DMS53 (cell line): ENCODE data around the gene IFT81.

Source experiments
- DNase-seq: peaks from one replicate; lab custom pipeline; 2025; lab: John Stamatoyannopoulos, UW

Gene IFT81

DNA sequence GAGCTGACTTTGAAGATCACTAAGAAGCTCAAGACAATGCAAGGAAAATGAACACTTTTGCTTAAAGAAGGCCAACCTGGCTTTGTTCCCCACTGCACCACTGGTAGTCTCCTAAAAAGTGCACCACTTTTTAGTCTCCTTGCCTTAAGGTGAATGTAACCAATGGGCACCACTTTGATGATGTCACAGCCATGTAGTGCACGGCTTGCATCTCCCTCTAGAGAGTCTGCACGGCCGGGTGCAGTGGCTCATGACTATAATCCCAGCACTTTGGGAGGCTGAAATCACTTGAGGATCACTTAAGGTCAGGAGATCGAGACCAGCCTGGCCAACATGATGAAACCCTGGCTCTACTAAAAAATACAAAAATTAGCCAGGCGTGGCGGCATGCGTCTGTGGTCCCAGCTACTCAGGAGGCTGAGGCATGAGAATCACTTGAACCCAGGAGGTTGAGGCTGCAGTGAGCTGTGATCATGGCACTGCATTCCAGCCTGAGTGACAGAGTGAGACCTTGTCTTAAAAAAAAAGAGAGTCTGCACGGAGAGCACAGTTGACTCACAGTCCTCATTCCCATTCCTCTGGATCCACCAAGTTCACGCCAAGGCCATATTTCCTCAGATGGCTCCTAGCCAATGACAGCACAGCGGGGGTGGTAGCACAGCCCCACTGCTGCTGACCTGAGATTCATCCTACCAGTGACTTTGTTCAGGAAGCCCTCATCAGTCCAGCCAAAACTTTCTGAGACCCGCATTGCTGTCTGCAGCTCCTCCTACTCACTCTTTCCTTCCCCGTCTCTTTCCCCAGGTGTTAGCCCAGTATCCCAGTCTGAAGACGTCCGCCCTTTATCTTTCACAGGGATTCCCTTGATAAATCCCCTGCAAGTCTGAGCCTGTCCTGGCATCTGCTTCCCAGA lies 16.5 kb upstream of the IFT81 start:
- DNase-seq, result no peak

DNA sequence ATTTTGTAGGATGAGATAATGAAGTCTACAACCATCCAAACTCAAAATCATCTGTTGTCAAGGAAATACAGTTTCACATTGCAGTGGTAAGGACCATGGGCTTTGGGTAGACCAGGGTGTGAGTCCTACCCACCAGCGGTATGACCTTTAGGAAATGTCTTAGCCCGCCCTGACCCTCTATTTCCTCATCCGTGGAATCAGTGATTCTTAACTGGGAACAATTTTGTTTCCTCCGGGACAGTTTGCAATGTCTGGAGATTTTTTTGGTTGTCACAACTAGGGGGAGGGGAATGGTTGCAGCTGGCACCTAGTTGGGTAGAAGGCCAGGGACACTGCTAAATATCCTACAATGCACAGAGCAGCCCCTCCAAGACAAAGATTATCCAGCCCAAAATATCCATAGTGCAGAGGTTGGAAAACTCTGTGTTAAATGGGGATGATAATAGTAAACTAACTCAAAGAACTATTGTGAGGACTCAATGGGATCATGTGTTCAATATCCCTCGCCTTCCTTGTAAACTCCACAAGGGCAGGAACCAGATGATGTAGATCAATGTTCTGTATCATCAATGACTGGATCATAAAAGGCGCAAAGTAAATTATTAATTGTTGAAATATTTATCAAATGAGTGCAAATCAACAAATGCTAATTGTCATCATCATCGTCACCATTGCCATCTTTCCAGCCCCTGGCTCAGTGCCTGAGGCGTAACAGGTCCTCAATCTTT lies 15.7 kb upstream of the IFT81 start:
- DNase-seq, result no peak

DNA sequence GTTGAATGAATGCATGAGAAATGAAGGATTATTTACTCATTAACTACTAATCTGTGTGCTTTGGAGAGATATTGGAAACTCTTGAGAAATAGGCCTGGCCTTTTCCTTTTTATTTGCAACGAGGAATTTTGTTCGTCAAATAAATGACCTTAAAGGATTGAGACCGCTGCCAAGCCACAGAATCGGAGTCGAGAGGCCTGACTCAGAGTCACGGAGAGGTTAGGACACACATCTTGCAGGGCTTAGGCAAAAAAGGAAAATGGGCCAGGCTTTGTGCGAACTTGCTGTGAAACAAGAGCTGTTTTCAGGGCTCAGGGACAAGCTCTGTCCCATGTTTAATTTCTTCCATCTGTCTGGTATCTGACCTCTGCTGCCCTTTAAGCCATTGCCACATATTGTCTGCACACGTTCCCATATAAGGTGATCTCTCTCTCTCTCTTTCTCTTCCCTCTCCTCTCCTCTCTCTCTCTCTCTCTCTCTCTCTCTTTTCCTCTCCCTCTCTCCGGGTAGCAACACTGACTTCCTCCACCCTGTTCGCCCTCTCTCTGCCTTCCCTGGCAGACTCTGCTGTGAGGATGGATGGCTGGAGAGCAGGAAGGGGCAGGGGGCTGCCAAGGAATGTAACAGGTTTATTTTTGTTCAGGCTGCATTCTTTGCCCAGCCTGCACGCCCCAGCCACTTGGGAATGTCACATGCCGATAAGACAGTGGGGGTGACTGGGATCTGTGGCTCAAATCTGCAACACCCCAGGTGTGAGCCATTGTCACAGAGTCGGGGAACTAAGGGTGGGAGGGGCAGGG lies 14.9 kb upstream of the IFT81 start:
- DNase-seq, result peak; percentile 57

DNA sequence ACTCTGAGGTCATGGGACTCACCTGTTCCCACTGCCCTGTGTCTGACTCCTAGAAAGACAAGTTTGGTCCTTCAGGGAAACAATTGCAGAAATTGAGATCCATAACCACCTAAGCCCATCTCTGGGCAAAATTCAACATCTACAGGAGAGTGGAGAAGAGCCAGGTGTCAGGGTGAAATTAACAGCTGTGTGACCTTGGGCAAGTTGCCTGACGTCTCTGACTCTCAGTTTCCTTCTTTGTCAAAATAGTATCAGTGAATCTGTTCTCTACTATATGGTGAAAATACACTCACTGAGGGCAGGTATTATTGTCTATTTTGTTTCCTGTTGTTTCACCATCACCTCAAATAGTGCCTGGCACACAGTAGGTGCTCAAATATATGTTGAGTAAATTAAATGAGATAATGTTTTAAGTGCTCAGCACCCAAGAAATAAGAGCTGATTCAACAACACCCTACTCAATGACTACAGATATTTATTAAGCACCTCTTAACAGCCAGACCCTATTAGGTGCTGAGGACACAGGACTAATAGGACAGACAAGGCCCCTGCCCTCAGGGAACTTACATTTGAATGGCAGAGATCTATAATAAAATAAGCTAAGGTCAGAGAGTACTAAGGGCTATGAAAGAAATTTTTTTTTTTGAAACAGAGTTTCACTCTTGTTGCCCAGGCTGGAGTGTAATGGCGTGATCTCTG lies 14.2 kb upstream of the IFT81 start:
- no peak for DNase-seq

DNA sequence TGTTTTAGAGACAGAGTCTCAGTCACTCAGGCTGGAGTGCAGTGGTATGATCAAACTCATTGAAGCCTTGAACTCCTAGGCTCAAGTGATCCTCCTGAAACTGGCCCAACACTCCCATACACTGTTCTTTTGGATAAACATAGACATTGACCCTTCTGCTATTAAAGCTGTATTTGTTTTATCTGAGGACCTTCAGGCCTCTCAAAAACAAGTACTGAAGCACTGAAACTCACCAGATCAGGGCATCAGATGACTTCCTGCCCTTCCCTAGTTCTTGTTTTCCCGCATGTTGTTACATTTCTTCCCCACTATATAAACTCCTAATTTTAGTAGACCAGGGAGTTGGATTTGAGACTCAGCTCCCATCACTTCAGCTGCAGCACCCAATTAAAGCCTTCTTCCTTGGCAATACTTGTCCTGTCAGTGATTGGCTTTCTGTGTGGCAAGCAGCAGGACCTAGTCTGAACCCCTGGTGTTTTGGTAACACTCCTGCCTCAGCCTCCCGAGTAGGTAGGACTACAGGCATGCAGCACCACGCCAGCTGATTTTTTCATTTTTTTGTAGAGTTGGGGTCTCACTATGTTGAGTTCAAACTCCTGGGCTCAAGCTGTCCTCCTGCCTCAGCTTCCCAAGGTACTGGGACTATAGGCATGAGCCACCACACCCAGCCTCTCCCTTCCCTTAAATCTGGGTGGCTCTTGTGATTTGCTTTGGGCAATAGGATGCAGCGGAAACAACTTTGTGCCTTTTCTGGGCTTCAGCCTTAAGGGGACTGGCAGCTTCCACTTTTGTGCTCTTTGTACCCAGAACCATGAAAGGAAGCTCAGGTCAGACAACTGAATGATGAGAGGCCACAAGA lies 12.5 kb upstream of the IFT81 start:
- DNase-seq, result peak; percentile 77

DNA sequence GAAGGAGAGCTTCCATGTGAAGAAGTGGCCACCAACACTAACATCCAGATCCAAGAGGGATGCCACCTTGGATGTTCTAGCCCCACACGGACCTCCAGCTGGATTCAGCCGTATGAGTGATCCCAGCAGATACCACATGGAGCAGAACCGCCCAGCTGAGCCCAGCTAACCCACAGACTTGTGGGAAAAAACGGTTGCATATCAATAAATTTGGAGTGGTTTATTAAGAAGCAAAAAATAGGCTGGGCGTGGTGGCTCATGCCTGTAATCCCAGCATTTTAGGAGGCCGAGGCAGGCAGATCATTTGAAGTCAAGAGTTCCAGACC lies 11.9 kb upstream of the IFT81 start:
- DNase-seq, result no peak

DNA sequence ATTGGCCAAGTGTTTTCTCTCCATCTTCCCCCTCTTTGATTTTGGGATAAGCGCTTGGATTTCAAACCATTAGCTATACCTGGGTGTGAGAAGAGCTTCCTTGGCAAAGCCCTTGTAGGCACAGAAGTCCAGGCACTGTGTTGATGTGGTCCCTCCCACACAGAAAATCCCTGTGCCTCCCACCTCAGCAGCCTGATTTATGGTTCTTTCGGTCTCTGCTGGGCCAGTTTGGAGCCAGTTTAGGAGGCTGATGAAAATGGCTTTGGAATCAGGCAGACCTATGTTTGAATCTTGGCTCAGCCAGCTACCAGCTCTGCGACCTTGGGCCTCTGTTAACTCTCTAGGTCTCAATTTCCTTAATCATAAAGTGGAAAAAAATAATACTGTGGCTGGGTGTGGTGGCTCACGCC lies 9.6 kb upstream of the IFT81 start:
- DNase-seq, result no peak

DNA sequence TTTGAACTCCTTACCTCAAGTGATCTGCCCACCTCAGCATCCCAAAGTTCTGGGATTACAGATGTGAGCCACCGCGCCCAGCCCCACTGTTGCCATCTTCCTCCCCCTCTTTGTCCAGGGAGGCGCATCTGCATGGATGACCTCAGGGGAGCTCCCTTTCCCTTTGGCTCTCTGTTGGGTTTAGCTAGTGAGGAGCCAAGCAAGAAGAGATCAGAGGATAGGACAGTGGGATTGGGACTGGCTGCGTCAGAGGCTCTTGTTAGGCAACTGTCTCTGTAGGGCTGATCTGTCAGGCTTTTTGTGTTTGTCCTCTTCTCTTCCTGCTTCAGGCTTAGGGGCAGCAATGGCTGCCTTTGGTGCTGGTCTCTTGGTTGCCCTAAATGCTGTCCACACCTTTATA lies 8.5 kb upstream of the IFT81 start:
- DNase-seq, result no peak

DNA sequence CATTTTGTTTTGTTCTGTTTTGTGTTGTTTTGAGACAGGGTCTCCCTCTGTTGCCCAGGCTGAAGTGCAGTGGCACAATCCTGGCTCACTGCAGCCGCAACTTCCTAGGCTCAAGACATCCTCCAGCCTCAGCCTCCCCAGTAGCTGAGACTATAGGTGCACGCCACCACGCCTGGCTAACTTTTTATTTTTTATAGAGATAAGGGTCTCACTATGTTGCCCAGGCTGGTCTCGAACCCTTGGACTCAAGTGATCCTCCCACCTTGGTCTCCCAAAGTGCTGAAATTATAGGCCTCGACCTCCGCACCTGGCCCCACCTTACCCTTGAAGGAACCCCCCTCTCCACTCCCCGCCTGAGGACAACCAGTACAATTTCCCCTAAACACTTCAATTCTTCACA lies 7.5 kb upstream of the IFT81 start:
- no peak for DNase-seq

DNA sequence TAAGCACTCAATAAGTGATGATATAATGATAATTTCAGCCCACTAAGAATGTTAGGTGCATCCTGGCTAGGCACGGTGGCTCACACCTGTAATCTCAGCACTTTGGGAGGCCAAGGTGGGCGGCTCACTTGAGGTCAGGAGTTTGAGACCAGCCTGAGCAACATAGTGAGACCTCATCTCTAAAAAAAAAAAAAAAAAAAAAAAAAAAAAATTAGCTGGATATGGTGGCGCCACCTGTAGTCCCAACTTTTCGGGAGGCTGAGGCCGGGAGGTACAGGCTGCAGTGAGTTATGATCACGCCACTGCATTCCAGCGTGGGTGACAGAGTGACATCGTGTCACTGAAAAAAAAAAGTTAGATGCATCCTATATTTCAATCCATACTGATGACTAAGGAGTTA lies 6.9 kb upstream of the IFT81 start:
- DNase-seq, result peak; percentile 27

DNA sequence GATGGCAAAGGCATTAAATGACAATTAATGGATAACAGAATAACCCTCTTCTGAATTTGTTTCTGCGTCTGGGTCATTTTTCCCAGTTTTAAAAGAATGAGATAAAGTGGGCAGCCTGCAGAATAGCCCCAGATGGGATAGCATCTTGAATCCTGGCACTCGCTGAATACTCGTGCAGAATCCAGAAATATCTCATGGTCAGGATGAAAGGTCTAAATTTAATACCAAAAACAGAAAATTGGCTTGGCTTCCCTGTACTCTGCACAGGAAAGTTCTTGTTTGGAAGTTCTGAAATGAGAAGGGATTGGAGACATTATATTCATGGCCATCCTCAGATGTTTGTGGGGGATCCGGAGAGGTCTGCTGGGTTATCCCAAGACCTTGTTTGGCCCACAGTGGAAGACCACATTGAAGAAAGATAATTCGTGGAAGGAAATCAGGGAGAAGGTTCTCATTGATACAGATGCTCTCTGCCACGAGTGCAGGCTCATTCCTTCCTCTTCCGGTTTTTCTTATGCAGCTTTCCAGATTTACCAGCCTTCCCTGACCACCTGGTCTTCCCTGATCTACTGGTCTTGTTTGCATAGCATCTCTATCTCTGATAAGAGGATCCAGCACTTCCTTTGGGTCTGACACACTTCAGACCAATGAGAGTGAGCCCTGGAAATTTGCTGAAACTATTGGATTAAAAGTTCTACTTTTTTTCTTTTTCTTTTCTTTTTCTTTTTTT lies 6.0 kb upstream of the IFT81 start:
- DNase-seq, result peak; percentile 77

DNA sequence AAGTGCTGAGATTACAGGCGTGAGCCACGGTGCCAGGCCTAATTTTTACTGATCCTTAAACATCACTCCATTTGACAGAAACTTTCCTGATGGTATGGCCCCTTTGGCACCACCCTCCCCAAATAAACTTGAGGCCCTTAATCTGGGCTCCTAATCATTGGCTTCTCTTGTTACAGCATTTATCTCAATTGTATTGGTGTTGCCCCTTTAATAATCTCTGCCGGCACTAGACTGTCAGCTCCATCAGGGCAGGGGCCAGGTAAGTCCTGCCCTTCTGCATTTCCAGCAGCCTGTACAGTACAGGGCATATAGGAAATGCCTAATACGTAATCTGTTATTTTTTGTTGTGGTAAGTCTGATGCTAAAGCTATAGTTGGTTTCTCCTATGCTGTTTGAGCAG lies 1.2 kb upstream of the IFT81 start:
- DNase-seq, result no peak

DNA sequence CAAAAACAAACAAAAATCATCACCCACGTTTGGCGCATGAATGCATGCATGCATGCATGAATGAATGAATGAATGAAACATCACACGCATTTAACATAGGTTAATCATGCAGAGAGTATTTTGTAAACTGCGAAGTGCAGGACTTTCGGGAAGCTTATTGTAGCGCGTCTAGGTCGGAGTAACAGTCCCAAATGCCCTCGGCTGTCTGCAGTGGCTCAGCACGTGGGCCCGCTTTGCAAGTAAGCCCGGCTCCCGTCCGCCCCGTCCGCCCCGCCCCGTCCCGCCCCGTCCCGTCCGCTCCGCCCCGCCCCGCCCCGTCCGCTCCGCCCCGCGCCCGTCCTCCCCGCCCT lies 263 bp upstream of the IFT81 start:
- no peak for DNase-seq

DNA sequence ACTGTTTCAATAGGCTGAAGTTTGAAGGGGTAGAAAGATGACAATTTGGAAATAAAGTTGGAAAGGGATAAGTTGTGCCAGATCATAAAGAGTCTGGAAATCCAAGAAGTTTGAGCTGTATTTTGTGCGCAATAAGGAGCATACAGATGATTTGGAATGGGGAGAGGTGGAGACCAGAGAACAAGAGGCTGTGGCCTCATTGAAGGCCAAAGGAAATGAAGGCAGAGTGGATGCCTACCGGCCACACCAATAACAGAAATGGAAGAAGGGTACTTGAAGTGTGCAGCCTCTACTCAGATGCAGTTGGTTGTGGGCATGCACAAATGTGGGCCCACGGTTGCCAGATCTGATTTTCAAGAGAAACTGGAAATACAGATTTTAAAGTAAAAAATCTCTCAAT lies 2.4 kb downstream of the IFT81 start:
- DNase-seq, result no peak

DNA sequence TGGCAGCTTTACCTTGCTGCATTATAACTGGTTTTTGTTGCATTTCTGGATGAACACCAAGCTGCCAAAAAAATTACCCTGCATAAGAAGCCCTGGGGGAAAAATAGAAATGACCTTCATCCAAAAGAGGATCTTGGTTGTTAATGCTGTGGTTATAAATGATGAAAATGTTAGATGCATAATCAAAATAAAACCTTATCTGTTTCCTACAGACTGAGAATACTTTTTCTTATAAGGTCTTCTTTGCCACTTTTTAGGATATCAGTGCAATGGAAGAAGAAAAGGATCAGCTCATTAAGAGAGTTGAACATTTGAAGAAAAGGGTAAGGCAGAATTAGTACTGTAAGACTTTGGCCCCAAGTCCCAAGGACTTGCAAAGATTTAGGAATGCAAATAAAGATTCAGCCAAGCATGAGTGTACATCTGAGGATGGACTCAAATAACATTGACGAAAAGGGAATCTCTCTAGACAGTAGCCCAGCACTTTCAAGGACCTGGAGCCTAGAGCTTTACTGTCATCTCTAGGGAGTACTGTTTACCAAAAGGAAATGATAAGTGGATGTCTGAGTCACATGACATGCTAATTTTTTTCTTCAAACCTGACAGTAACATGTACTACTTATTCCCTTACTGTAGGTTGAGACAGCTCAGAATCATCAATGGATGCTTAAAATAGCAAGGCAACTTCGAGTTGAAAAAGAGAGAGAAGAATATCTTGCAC lies 10.7 kb downstream of the IFT81 start:
- DNase-seq, result peak; percentile 36

DNA sequence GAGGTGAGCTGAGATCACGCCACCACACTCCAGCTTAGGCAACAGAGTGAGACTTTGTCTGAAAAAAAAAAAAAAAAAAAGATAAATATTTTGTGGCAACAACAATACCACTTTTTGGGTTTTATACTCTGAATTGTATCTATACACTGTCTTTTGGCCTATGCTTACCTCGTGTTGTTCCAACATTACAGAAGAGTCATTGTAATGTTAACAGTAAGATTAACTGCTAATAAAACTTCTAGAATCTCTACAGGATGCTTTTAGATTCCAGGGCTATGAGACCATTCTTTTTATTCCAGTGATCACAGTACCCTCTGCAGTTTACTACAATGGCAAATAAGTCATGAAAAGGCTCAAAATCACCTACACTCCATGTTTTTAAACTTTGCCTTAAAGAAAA lies 11.6 kb downstream of the IFT81 start:
- no peak for DNase-seq

DNA sequence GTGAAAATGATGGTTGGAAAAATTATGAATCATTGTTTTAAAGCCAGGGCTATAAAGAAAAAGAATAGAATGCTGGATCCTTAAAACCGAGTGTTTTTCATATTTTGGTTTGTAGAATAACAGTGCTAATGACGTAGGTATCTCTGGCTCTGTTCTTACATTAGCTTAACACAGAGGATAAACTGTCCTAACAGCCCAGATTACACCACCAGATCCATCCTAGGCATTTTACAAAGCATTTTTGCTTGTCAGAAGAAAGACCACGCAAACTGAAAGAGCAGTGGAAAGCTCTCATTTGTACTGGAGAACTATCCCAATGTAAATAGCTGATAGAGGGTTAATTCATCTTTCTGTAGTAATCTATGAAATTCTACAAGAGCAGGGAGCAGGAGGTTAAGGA lies 13.6 kb downstream of the IFT81 start:
- DNase-seq, result no peak

DNA sequence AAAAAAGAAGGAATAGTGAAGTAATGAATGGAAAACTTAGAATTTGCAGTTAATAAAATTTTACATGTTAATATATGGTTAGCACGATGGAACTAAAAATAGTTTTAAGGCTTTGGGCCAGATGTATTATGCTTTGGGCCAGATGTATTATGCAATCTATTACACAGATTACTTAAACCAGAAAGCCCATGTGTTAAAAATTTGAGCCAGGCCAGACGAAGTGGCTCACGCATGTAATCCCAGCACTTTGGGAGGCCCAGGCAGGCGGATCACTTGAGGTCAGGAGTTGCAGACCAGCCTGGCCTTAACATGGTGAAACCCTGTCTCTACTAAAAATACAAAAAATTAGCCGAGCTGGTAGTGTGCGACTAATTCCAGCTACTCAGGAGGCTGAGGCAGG lies 17.2 kb downstream of the IFT81 start:
- DNase-seq, result no peak

DNA sequence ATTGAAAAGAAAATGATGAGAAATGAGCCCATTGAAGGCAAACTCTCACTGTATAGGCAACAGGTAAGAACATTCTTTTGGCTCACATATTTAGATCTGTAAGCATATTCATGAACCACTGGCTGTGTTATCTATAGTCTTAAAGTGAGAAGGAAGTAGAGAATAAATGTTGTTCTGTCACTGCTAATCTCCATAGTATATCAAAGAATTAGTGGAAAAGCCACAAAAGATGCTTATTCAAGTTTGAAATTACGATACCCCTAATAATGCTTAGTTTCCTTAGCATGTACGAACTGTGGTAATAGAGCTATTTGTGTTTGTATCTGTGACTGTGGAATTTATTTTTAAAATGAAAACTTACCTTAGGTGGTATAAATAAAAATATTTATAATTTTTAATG lies 22.8 kb downstream of the IFT81 start:
- no peak for DNase-seq

DNA sequence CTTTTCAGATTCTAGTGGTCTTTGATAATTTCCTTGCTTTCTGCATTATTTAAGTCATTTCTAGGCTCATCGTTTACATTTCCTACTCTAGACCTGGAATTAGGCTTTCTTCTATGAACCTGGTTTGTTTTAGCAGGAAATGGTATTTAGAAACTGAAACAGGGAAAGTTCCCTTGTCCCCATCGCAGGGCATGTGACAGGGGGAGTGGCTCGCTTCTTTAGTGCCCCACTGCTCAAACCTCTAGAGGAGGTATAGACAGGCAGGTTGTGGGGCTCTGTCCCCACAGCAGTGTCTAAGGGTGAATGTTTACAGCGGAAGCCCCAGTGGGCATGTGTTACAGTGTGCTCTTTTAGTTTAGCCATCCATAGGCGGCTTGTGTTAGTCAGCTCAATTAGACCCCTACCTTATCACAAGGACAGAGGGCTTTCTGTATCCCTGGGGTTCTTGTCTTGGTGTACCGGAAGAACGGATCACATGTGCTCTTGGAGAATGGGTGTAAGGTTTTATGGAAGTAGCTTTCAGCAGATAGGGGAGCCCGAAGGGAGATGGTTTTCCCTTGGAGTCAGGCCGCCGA lies 25.0 kb downstream of the IFT81 start:
- no peak for DNase-seq
